GM18508 (cell line): ENCODE measurements around the gene CCP110.
A peak's percentile ranks its signal among the peaks of the same experiment; 100 is the strongest.
"Not testable (repeated sequence)": the region's sequence is repeated elsewhere in the genome, so short reads cannot be mapped to it uniquely, and the experiment has no call there.

ENCODE experiments used
- ATAC-seq: cut with Tn5 transposase; IDR thresholded peaks from one replicate; pipeline ENCODE4 v1.9.1; 2021; ENCODE audit warnings: moderate number of reproducible peaks; ENCODE audit not compliant: insufficient read depth, unreplicated experiment

CCP110 gene

GRCh38 chr16:19543278-19543996, 19.7 kb downstream of the CCP110 start:
- not testable (repeated sequence) for ATAC-seq

GRCh38 chr16:19548144-19548543, 24.4 kb downstream of the CCP110 start:
- no peak for ATAC-seq

- ATAC-seq: no peak
These were observed 25.9 kb downstream of the CCP110 start for GRCh38 chr16:19549673-19550072.

- ATAC-seq: peak; percentile 87
These were observed 31.6 kb downstream of the CCP110 start, which contains the start of gene VPS35L for GRCh38 chr16:19555186-19555937. Gene VPS35L (plus strand): TSS chr16:19555703. CDS start chr16:19555730, 27 bp downstream.

- no peak for ATAC-seq
These were observed 32.4 kb downstream of the CCP110 start for GRCh38 chr16:19555938-19556771.

GRCh38 chr16:19559242-19559910, 35.6 kb downstream of the CCP110 start:
- no peak for ATAC-seq

GRCh38 chr16:19560078-19560477, 36.3 kb downstream of the CCP110 start:
- ATAC-seq: no peak

GRCh38 chr16:19563377-19563776, 39.6 kb downstream of the CCP110 start:
- no peak for ATAC-seq

- ATAC-seq: no peak
These were observed 42.6 kb downstream of the CCP110 start for GRCh38 chr16:19566362-19566761.

GRCh38 chr16:19567560-19567959, 43.8 kb downstream of the CCP110 start:
- ATAC-seq: no peak

- no peak for ATAC-seq
These were observed 50.3 kb downstream of the CCP110 start for GRCh38 chr16:19573997-19574396.

GRCh38 chr16:19574615-19575014, 50.9 kb downstream of the CCP110 start:
- ATAC-seq: no peak

GRCh38 chr16:19578378-19578971, 54.7 kb downstream of the CCP110 start:
- no peak for ATAC-seq

- ATAC-seq: no peak
These were observed 58.5 kb downstream of the CCP110 start for GRCh38 chr16:19582050-19582831.

GRCh38 chr16:19583665-19584300, 60.0 kb downstream of the CCP110 start:
- no peak for ATAC-seq

- no peak for ATAC-seq
These were observed 64.9 kb downstream of the CCP110 start for GRCh38 chr16:19588661-19589060.

- no peak for ATAC-seq
These were observed 65.4 kb downstream of the CCP110 start for GRCh38 chr16:19589106-19589505.

GRCh38 chr16:19589771-19590302, 66.1 kb downstream of the CCP110 start:
- ATAC-seq: no peak
